ENCODE measurements around the gene PSMD2. TPM values are rescaled to one million over a fixed set of nuclear protein-coding genes. Genes with fewer than 3 reads are reported as not detected.

Gene PSMD2
- total and polyA plus RNA-seq, 10 of the 15 experiments (the other 5 are each of a cell fraction or from before 2014, with no cell fraction given), result 103 to 515 (median 197) TPM

DNA sequence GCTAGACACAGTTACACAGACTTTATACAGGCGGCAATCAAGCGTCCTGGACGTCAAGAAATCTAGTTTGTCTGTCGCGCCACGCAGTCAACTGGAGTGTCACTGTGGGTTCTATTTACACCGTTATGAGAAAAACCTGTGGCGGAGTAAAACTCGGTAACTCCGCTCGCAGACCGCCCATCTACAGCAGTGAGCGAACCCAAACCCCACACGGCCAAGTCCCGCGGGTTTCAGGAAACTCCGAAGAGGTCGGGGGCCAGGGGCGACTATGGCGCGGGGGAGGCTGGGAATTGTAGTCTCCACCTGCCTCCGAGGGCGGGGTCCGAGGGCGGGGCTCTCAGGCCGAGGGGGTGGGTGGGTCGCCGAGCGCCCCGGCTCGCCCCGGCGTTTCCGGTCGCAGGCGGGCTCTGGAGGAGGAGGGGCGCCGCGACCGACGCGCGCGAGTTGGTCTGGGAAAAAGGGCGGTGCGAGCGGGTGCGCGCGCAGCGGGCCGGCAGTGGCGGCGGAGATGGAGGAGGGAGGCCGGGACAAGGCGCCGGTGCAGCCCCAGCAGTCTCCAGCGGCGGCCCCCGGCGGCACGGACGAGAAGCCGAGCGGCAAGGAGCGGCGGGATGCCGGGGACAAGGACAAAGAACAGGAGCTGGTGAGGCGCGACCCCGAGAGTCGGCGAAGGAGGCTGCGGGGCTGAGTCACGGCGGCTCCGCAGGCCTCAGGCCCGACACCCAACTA is at the start of gene PSMD2 (continued):
- TF ChIP-seq, protein P1, sequence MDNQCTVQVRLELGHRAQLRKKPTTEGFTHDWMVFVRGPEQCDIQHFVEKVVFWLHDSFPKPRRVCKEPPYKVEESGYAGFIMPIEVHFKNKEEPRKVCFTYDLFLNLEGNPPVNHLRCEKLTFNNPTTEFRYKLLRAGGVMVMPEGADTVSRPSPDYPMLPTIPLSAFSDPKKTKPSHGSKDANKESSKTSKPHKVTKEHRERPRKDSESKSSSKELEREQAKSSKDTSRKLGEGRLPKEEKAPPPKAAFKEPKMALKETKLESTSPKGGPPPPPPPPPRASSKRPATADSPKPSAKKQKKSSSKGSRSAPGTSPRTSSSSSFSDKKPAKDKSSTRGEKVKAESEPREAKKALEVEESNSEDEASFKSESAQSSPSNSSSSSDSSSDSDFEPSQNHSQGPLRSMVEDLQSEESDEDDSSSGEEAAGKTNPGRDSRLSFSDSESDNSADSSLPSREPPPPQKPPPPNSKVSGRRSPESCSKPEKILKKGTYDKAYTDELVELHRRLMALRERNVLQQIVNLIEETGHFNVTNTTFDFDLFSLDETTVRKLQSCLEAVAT (IDR thresholded peaks at IDR 0.05), result 0 out of 2 replicates have a peak, but pooled peaks have one; percentile 46
- TF ChIP-seq NFXL1 (IDR thresholded peaks at IDR 0.05; ENCODE audit: borderline replicate concordance) (no peak), SIN3A (IDR thresholded peaks at IDR 0.05; ENCODE audit: low read depth, low read length) (peak; percentile 51; the same call in 1 of the 2 replicates), RCOR1 (conservative IDR thresholded peaks at IDR 0.05; ENCODE audit: low read depth, low read length) (no peak; the same call in 1 of the 2 replicates), CHD1 (IDR thresholded peaks at IDR 0.05; ENCODE audit: low read depth, low read length) (no peak), ZNF274 (IDR thresholded peaks at IDR 0.05; ENCODE audit: insufficient read depth, insufficient read length) (no peak), EED (IDR thresholded peaks at IDR 0.05; ENCODE audit: low read depth) (no peak), SMC3 (IDR thresholded peaks at IDR 0.05; ENCODE audit: borderline replicate concordance, low read length) (no peak), EP300 (IDR thresholded peaks at IDR 0.05; ENCODE audit: borderline replicate concordance in 1 of 2, control insufficient read depth in 1 of 2, low read depth in 2 of 2, low read length in 2 of 2) (no peak), ATF7 (IDR thresholded peaks at IDR 0.05; ENCODE audit: low read depth) (no peak), IKZF1 (conservative IDR thresholded peaks at IDR 0.05) (peak; percentile 67; the same call in 1 of the 2 replicates), TBL1XR1 (IDR thresholded peaks at IDR 0.05; ENCODE audit: low read depth, low read length) (peak; percentile 53; the same call in 1 of the 2 replicates), SPI1 (IDR thresholded peaks at IDR 0.05; ENCODE audit: borderline replicate concordance, insufficient read depth, low read depth, low read length) (no peak), HDAC6 (IDR thresholded peaks at IDR 0.05; ENCODE audit: unreplicated experiment) (no peak), ZNF24 (IDR thresholded peaks at IDR 0.05) (no peak), IRF4 (IDR thresholded peaks at IDR 0.05; ENCODE audit: low read depth, low read length) (no peak), BMI1 (IDR thresholded peaks at IDR 0.05; ENCODE audit: borderline replicate concordance) (no peak), POLR2A (IDR thresholded peaks at IDR 0.05; ENCODE audit: low read depth, low read length) (peak; percentile 88), SP1 (IDR thresholded peaks at IDR 0.05; ENCODE audit: low read depth, low read length) (no peak), ZNF384 (IDR thresholded peaks at IDR 0.05; ENCODE audit: borderline replicate concordance, low read depth, low read length) (peak; percentile 74; the same call in 1 of the 2 replicates)
- TF ChIP-seq, protein P2, sequence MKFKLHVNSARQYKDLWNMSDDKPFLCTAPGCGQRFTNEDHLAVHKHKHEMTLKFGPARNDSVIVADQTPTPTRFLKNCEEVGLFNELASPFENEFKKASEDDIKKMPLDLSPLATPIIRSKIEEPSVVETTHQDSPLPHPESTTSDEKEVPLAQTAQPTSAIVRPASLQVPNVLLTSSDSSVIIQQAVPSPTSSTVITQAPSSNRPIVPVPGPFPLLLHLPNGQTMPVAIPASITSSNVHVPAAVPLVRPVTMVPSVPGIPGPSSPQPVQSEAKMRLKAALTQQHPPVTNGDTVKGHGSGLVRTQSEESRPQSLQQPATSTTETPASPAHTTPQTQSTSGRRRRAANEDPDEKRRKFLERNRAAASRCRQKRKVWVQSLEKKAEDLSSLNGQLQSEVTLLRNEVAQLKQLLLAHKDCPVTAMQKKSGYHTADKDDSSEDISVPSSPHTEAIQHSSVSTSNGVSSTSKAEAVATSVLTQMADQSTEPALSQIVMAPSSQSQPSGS (IDR thresholded peaks at IDR 0.05; ENCODE audit: low read length), result no peak
- TF ChIP-seq, protein P3, sequence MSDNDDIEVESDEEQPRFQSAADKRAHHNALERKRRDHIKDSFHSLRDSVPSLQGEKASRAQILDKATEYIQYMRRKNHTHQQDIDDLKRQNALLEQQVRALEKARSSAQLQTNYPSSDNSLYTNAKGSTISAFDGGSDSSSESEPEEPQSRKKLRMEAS (IDR thresholded peaks at IDR 0.05; ENCODE audit: low read depth, low read length), result peak; percentile 49; the same call in 1 of the 2 replicates
- TF ChIP-seq, protein P4, sequence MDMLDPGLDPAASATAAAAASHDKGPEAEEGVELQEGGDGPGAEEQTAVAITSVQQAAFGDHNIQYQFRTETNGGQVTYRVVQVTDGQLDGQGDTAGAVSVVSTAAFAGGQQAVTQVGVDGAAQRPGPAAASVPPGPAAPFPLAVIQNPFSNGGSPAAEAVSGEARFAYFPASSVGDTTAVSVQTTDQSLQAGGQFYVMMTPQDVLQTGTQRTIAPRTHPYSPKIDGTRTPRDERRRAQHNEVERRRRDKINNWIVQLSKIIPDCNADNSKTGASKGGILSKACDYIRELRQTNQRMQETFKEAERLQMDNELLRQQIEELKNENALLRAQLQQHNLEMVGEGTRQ (IDR thresholded peaks at IDR 0.05; ENCODE audit: borderline replicate concordance, low read depth, low read length), result no peak

Data from GM12878 (cell line).